IPS-15b (cell line): Measurements from ENCODE around the gene KIAA0930.
A peak's percentile ranks its signal among the peaks of the same experiment; 100 is the strongest.

ENCODE experiments used
- H3K27me3 ChIP-seq: one replicate; pipeline ENCODE4 v1.6.1; 2013; ENCODE audit warnings: low read length; ENCODE audit not compliant: control insufficient read depth, insufficient read depth
- H3K36me3 ChIP-seq: one replicate; pipeline ENCODE4 v1.6.1; 2013; ENCODE audit warnings: low read length; ENCODE audit not compliant: control insufficient read depth, insufficient read depth
- H3K4me1 ChIP-seq: one replicate; pipeline ENCODE4 v1.6.1; 2013; ENCODE audit warnings: mild to moderate bottlenecking, low read length; ENCODE audit not compliant: control insufficient read depth, insufficient read depth
- H3K4me3 ChIP-seq: one replicate; pipeline ENCODE4 v1.5.1; 2013; ENCODE audit warnings: low read depth, low read length
- H3K9ac ChIP-seq: one replicate; pipeline ENCODE4 v1.6.1; 2013; ENCODE audit warnings: low read depth, mild to moderate bottlenecking, low read length
- H3K9me3 ChIP-seq: one replicate; pipeline ENCODE4 v1.6.1; 2013; ENCODE audit warnings: mild to moderate bottlenecking, low read length; ENCODE audit not compliant: control insufficient read depth, insufficient read depth

KIAA0930 gene

DNA sequence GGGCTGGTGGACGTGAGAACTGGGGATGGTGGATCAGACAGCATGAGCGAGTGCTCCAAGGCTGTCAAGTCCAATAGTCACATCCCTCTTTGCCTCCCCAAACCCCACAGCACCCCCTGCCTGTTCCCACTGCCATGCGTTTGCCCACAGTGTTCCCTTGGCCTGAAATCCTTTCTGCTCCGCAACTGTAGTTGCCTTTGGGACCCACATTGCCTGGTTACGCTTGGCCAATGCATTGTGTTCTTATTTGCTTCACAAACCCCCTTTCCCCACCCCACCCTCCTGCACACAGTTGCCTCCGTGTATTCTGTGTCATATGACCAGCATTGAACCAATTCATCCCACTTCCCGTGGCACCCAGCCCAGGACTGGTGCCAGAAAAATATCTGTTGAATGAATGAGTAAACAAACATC lies 2.1 kb upstream of the KIAA0930 start:
- no peak overlapping the region for H3K4me3 ChIP-seq
- H3K36me3 ChIP-seq = peaks cover 8% of the 10 kb centered on the region
- H3K27me3 ChIP-seq = peaks cover 5% of the 10 kb centered on the region
- H3K9me3 ChIP-seq = no peaks in the 10 kb centered on the region
- no peak overlapping the region for H3K9ac ChIP-seq
- peaks cover 2% of the 10 kb centered on the region for H3K4me1 ChIP-seq

DNA sequence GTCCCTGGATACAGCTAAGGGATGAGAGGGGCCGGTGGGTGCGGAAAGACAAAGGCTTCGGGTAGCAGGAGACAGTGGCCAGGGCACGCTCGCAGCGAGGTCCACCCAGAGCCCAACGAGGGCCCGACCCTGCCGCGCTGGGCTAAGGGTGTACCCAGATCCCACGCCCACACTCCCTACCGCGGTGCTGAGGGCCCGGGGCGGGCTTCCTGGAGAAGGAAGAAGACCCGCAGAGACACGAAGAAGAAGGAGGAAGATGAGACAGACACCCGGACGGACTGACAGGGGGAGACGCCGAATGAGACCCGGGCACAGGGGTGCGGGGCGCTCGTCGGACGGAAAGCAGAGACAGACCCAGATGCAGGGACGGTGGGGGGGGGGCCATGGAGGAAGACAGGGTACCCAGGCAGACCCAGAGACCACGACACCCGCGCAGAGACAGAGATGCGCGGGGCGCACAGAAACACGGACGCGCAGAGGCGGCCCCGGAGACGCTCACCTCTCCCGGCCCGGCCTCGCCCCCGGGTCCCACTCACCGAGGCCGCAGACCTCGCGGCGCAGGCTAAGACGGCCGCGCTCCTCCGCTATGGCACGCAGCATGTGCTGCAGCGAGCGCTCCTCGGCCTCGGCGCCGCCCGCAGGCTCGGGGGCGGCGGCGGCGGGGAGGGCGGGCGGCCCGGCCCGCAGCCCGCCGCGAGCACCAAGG lies 437 bp downstream of the KIAA0930 start:
- Histone ChIP-seq H3K36me3 (peaks cover 16% of the 10 kb centered on the region), H3K4me1 (peaks cover 2% of the 10 kb centered on the region), H3K9ac (no peak overlapping the region), H3K9me3 (no peaks in the 10 kb centered on the region), H3K27me3 (peaks cover 5% of the 10 kb centered on the region), H3K4me3 (peak overlapping the region; percentile 66)

DNA sequence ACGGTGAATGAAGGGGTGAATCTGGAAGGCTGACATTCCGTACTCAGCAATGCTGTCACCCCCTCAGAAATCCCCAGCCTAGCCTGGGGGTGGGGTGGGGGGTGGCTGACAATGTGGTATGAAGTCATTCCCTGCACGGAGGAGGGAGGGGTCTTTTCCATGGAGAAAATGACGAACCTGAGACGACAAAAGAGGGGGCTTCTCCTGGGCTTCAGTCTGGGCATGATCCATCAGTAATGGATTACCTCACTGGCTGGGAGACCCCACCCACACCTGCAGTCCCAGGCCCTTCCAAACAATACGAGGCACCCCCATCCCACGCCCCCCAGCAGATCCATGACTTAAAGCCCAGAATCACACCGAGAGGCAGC lies 1.0 kb downstream of the KIAA0930 start:
- Histone ChIP-seq H3K4me1 (peaks cover 2% of the 10 kb centered on the region), H3K27me3 (peaks cover 5% of the 10 kb centered on the region), H3K9ac (no peak overlapping the region)

DNA sequence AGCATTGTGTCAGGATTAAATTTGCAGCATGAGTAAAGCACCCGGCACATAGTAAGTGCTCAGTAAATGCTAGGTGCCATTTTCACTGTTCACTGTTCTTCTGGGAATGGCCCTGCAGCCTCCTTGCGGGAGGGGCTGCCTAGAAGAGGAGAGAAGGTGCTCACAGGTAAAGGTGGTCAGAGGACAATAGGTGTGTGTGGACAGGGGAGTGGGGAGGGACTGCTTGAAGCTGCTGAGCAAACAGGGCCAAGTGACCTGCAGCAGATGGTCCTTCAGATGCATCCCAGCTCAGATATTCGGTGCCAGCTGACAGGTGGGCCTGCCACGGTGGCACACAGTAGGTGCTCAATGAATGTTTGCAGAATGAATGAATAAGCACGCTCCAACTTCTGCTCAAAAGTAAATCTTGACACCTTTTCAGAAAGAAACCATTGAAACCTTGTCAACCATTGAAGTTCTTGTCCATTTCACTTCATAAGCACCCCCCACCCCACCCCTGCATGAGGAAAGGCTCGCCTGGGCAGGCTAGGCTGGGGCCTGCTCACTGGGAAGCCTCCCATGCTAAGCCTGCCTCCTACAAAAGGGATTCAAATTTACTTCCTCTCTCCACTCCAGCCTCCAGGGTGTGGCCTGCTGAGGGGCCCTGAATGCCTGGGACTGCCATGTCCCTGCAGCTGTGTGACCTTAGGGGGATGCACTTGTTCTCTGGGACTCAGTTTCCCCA lies 1.6 kb downstream of the KIAA0930 start:
- Histone ChIP-seq H3K4me1 (peaks cover 2% of the 10 kb centered on the region), H3K36me3 (peaks cover 16% of the 10 kb centered on the region), H3K9me3 (no peaks in the 10 kb centered on the region), H3K4me3 (peak overlapping the region; percentile 66), H3K27me3 (peaks cover 5% of the 10 kb centered on the region), H3K9ac (no peak overlapping the region)

More for the DNA sequence above, 1.0 kb downstream of the KIAA0930 start:
- Histone ChIP-seq H3K36me3 (peaks cover 16% of the 10 kb centered on the region), H3K9me3 (no peaks in the 10 kb centered on the region), H3K4me3 (peak overlapping the region; percentile 66)

DNA sequence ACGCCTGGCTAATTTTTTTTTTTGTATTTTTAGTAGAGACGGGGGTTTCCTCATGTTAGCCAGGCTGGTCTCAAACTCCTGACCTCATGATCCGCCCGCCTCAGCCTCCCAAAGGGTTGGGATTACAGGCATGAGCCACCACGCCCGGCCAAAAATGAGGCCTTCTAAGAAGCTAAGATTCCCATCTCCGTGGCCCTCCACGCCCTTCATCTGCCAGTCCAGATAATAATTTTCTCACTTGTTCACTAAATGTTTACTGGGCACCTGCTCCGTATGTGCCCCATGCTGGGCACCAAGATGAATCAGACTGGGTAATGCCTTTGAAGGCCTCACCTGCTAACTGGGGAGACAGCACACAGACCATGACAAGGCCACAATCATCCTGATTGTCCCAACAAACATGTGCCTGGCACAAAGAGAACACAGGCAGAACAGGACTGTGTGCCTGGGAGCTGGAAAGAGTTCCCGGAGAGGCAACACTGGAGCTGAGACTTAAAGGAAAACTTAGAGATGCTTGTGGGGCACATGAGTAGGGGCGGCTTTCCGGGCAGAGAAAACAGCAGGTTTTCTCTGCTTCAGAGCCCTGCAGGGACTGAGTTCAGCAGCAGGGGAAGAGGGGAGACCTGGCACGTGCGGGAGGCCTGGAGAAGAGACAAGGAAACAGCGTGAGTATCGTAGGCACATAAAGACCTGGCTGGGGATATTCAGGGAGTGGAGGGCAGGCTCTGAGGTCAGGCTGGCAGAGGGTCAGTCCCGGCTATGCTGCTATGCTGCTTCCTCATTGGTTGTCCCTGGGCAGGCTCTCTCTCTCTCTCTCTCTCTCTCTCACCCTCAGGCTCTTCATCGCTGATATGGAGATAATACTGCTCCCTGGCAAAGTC lies 2.4 kb downstream of the KIAA0930 start:
- peaks cover 16% of the 10 kb centered on the region for H3K36me3 ChIP-seq
- no peaks in the 10 kb centered on the region for H3K9me3 ChIP-seq
- peaks cover 2% of the 10 kb centered on the region for H3K4me1 ChIP-seq
- no peak overlapping the region for H3K4me3 ChIP-seq
- H3K27me3 ChIP-seq = peaks cover 5% of the 10 kb centered on the region
- no peak overlapping the region for H3K9ac ChIP-seq

DNA sequence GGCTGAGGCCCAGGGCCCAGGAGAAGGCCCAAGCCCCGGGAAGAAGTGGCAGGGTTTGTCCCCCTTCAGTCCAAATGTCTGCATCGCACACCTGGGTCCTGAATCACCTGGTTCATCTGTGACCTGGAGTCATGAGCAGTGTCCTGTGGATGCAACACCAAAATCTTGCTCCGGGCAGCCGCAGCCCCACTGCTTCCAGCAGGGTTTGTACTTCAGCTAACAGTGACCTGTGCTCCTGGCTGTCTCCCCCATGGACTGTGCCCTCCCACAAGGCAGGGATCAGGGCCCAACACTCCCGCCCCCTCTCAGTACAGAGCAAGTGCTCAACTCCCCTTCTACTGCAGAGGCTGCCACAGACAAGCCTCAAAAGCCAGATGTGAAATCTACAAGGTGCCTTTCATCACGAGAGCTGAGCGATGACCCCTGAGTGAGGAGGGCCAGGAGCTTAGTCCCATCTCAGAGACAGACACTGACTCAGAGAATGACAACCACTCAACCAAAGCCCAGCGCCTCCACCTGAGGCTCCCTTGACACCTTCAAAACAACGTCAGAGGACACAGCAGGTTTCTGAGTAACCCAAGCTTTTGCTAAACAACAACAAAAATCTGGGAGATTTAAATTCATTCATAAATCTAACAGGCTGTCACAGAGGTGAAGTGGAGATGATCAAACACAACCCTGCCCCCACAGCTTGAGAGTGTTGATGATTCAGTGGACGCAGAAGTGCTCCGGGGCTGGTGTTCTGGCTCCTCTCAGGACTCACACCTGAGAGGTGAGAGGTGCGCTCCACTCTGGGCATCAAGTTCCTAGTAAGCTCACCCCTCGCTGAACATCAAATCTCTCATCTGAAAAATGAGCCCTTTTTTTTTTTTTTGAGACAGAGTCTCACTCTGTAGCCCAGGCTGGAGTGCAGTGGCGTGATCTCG lies 3.4 kb downstream of the KIAA0930 start:
- H3K9ac ChIP-seq = no peak overlapping the region
- H3K4me1 ChIP-seq = peaks cover 2% of the 10 kb centered on the region
- H3K27me3 ChIP-seq = peaks cover 5% of the 10 kb centered on the region
- H3K9me3 ChIP-seq = no peaks in the 10 kb centered on the region
- H3K36me3 ChIP-seq = peaks cover 16% of the 10 kb centered on the region
- no peak overlapping the region for H3K4me3 ChIP-seq

DNA sequence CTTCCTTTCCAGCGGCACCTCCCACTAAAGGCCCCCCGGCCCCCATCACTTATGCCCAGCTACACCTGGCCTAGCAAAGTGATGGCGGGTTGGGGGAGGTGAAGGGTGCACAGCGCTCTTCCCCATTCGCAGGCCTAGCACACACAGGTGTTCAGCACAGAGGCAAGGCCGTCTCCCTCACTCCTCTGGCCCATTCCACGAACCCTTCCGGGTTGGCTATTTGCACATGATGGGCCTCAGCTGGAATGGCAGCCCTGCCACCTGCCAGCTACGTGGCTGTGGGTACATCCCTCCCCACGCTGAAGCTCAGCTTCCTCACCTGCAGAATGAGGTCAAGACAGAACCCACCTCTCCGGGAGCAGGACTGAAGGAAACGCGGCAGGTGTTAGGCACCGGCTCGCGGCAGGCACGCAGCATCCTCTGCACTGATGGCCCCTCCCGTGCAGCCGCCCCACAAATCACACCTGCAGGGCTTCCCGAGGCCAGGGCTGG lies 4.8 kb downstream of the KIAA0930 start:
- no peak overlapping the region for H3K4me3 ChIP-seq
- no peak overlapping the region for H3K9ac ChIP-seq
- peaks cover 16% of the 10 kb centered on the region for H3K36me3 ChIP-seq
- H3K9me3 ChIP-seq = no peaks in the 10 kb centered on the region
- H3K4me1 ChIP-seq = no peaks in the 10 kb centered on the region
- no peaks in the 10 kb centered on the region for H3K27me3 ChIP-seq

DNA sequence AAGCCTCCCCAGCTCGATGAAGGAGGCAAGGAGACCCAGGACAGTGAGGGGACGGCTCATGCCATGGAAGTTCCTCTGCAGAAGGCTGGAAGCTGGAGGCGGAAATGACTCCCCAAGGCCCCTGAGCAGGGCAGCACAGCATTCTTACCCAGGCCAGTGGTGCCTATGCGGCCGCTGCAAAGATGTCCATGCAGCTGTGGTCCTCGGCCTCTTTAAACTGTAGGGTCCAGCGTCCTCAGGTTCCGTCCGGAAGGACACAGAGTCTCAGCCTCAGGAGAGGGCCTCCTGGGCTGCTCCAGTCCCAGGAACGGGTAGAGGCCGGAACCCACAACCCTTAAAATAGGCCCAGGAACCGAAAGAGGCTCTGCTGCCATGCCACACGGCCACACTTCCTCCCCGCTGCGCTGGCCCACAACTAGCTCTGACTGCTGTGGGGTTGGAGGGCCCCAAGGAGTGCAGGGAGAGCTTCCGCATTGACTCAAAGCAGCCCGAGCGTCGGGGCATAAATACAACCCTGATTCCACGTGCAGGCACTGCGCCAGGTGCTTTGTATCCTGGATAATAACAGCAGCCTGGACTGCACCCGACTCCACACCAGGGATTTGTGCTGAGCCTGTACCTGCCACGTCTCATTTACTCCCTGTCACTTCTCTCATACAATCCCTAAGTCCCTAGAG lies 5.5 kb downstream of the KIAA0930 start:
- H3K4me3 ChIP-seq = no peak overlapping the region
- no peaks in the 10 kb centered on the region for H3K27me3 ChIP-seq
- no peak overlapping the region for H3K9ac ChIP-seq
- H3K36me3 ChIP-seq = peaks cover 16% of the 10 kb centered on the region
- no peaks in the 10 kb centered on the region for H3K4me1 ChIP-seq
- H3K9me3 ChIP-seq = no peaks in the 10 kb centered on the region

DNA sequence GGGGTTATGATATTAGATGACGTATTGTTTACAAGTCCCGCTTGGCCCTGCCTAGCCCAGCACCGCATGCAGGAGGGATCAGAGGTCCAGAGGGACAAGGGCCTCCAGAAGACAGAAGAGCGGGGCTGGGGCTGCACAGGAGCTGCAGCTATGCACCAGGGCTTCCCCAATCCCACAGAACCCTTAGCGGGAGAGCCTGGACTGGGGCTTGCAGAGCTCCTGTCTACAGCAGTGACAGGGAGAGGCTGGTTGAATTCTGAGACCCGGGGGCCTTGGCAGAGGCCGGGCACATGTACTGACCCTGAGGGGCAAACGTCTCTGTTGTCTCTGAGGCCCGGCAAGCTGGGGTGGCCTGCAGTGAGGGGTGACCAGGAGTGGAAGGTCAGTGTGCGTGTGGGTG lies 6.9 kb downstream of the KIAA0930 start:
- Histone ChIP-seq H3K9me3 (no peaks in the 10 kb centered on the region), H3K9ac (no peak overlapping the region), H3K27me3 (no peaks in the 10 kb centered on the region), H3K4me3 (no peak overlapping the region), H3K36me3 (peaks cover 14% of the 10 kb centered on the region), H3K4me1 (no peaks in the 10 kb centered on the region)

DNA sequence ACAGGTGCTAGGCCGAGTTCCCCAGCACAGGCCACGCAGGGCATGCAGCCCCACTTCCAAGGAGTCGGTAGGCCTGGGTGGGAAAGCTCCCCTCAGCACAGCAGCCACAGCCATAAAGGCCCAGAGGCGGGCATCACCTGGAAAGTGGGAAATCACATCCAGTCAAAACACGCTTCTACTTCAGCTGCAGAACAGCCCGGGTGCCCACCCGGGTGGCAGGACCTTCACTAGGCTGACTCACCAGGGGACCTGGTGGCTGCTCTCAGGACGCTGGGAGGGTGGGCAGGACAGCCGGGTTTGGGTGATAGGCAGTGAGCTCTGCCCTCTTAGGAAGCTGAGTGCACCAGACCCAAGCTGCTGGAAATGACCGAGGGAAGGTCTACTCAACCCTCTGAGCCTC lies 7.3 kb downstream of the KIAA0930 start:
- Histone ChIP-seq H3K36me3 (peaks cover 10% of the 10 kb centered on the region), H3K4me1 (no peaks in the 10 kb centered on the region), H3K27me3 (no peaks in the 10 kb centered on the region), H3K9me3 (no peaks in the 10 kb centered on the region), H3K9ac (no peak overlapping the region), H3K4me3 (no peak overlapping the region)
